K562 (cell line): ENCODE measurements around the gene EFCAB9. TPM values are rescaled to one million over a fixed set of nuclear protein-coding genes. Genes with fewer than 3 reads are reported as not detected.

Experiments
- EP400 ChIP-seq: fragments of 450-650 bp; IDR thresholded peaks from 2 replicates; pipeline ENCODE4 v1.6.1; 2017; ENCODE audit warnings: antibody characterized with exemption, mild to moderate bottlenecking, moderate library complexity
- FOXK2 ChIP-seq, 2 experiments: fragments of 450-650 bp; IDR thresholded peaks in 1 of 2; conservative IDR thresholded peaks in 1 of 2; 2 replicates each; pipeline ENCODE4 v1.6.1; 2016; ENCODE audit warnings: low read depth in 2 of 2, mild to moderate bottlenecking in 1 of 2
- KDM1A ChIP-seq, 2 experiments: fragments of 450-650 bp; IDR thresholded peaks; 2 replicates each; pipeline ENCODE4 v1.6.1; 2016; ENCODE audit warnings: mild to moderate bottlenecking in 2 of 2
- MYNN ChIP-seq, 2 experiments: sonication (generic); formaldehyde crosslinking in 1 of 2; IDR thresholded peaks; 2 replicates each; pipeline versions ENCODE4 v1.5.0 to v1.6.1; 2016 to 2020; ENCODE audit warnings: antibody characterized with exemption in 1 of 2, missing genetic modification reagents in 1 of 2
- PREB ChIP-seq: sonication (generic); formaldehyde crosslinking; IDR thresholded peaks from 2 replicates; pipeline ENCODE4 v1.8.1; 2023; ENCODE audit warnings: mild to moderate bottlenecking, missing genetic modification reagents
- SMAD1 ChIP-seq: fragments of 150-350 bp; IDR thresholded peaks from 2 replicates; pipeline ENCODE4 v1.6.1; 2014; ENCODE audit warnings: low read length, low read depth; ENCODE audit not compliant: partially characterized antibody
- SP2 ChIP-seq: IDR thresholded peaks from 2 replicates; pipeline ENCODE4 v1.6.1; 2011; ENCODE audit warnings: mild to moderate bottlenecking, low read depth, low read length, moderate library complexity; ENCODE audit not compliant: poor library complexity, severe bottlenecking; ENCODE audit errors: extremely low read depth
- SRSF3 ChIP-seq: fragments of 200-400 bp; formaldehyde crosslinking; IDR thresholded peaks from 2 replicates; pipeline ENCODE4 v1.6.1; 2016; ENCODE audit warnings: mild to moderate bottlenecking, low read length, moderate library complexity; ENCODE audit not compliant: insufficient read depth
- SRSF7 ChIP-seq: fragments of 200-400 bp; formaldehyde crosslinking; optimal IDR thresholded peaks from 2 replicates; pipeline ENCODE3; 2017; ENCODE audit warnings: mild to moderate bottlenecking, low read depth, low read length
- TCF3 ChIP-seq: sonication (generic); formaldehyde crosslinking; IDR thresholded peaks from 2 replicates; pipeline ENCODE4 v1.4.0; 2020; ENCODE audit warnings: mild to moderate bottlenecking, missing genetic modification reagents
- THRB ChIP-seq: fragments of 450-650 bp; formaldehyde crosslinking; conservative IDR thresholded peaks from 2 replicates; pipeline ENCODE4 v1.4.0; 2022; ENCODE audit warnings: mild to moderate bottlenecking, missing genetic modification characterization
- ZBTB26 ChIP-seq: fragments of 450-650 bp; formaldehyde crosslinking; IDR thresholded peaks from 2 replicates; pipeline ENCODE4 v1.4.0; 2022; ENCODE audit warnings: missing genetic modification characterization
- polyA plus RNA-seq, 8 experiments: library from polyadenylated mRNA; depleted of rRNA in 4 of 8; stranded (reverse) in 5 of 8; unstranded in 3 of 8; fragments of >200 nt; fragmentation: Nextera tagmentation in 2 of 8; fragmentation: Illumina TruSeq in 1 of 8; extraction: Ambion mirVana in 2 of 8; extraction: Trizol in 1 of 8; gene quantifications; 2 replicates each; pipeline versions ENCODE4 v1.2.1 to v1.2.3, GENCODE V29; 2011 to 2014; ENCODE audit warnings: inconsistent platforms in 1 of 8, missing spikeins in 1 of 8
- total RNA-seq, 7 experiments: library from RNA; depleted of rRNA in 6 of 7; stranded (reverse); fragments of >200 nt in 6 of 7; fragmentation: Illumina TruSeq in 2 of 7; extraction: Trizol in 2 of 7; gene quantifications; 2 replicates each; pipeline versions ENCODE4 v1.2.1 to v1.2.3, GENCODE V29; 2011 to 2021; ENCODE audit warnings: low replicate concordance in 1 of 7
- TF ChIP-seq, protein P1 (sequence below): sonication (generic); formaldehyde crosslinking; IDR thresholded peaks from 2 replicates; pipeline ENCODE4 v1.8.0; 2022; ENCODE audit warnings: mild to moderate bottlenecking, missing genetic modification reagents

The EFCAB9 gene
- total and polyA plus RNA-seq, 9 of the 15 experiments (the other 6 are each of a cell fraction or from before 2014, with no cell fraction given) = not detected

GRCh38 chr5:172144931-172145869 lies 48.8 kb upstream of the EFCAB9 start (continued):
- TF ChIP-seq ZBTB26 (CRISPR knock-in tag) (no peak), SRSF7 (no peak), KDM1A (IDR thresholded peaks at IDR 0.05) (peak; percentile 52 to 84), PREB (CRISPR knock-in tag) (no peak), EP400 (no peak), FOXK2 (conservative IDR thresholded peaks at IDR 0.05 in 1 of 2, IDR thresholded peaks at IDR 0.05 in 1 of 2; ENCODE audit: low read depth in 2 of 2) (no peak), SP2 (no peak), THRB (CRISPR knock-in tag) (no peak), SRSF3 (no peak), TCF3 (CRISPR knock-in tag) (no peak), MYNN (IDR thresholded peaks at IDR 0.05) (no peak), MYNN (CRISPR knock-in tag; IDR thresholded peaks at IDR 0.05) (no peak), SMAD1 (no peak)
- TF ChIP-seq, protein P1, sequence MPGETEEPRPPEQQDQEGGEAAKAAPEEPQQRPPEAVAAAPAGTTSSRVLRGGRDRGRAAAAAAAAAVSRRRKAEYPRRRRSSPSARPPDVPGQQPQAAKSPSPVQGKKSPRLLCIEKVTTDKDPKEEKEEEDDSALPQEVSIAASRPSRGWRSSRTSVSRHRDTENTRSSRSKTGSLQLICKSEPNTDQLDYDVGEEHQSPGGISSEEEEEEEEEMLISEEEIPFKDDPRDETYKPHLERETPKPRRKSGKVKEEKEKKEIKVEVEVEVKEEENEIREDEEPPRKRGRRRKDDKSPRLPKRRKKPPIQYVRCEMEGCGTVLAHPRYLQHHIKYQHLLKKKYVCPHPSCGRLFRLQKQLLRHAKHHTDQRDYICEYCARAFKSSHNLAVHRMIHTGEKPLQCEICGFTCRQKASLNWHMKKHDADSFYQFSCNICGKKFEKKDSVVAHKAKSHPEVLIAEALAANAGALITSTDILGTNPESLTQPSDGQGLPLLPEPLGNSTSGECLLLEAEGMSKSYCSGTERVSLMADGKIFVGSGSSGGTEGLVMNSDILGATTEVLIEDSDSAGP (CRISPR knock-in tag) = no peak
